Measurements from ENCODE around the gene LUC7L. TPM values are rescaled to one million over a fixed set of nuclear protein-coding genes. Genes with fewer than 3 reads are reported as not detected.
"Not testable (repeated sequence)": the region's sequence is repeated elsewhere in the genome, so short reads cannot be mapped to it uniquely, and the experiment has no call there.

LUC7L gene
- polyA plus RNA-seq, 1 donor (not counting 4 experiments of a cell fraction or from before 2014, with no cell fraction given): 31.0 TPM

GRCh38 chr16:170788-171187, 58.5 kb downstream of the LUC7L start:
- dilution Hi-C loops (cut with MboI; ENCODE audit: extremely low pct_ligation_motif_present, low sequenced_read_pairs): no loop called here

GRCh38 chr16:170088-170507, 59.2 kb downstream of the LUC7L start:
- H3K79me2 ChIP-seq (ENCODE audit: control insufficient read depth, insufficient read depth, low read length); H3K9me3 ChIP-seq (ENCODE audit: control insufficient read depth, low read depth, low read length); H3K27ac ChIP-seq (ENCODE audit: control insufficient read depth, insufficient read depth, low read length); H3K4me2 ChIP-seq (ENCODE audit: control insufficient read depth, extremely low read depth, insufficient read depth, low read depth, low read length); H3K36me3 ChIP-seq (ENCODE audit: control insufficient read depth in 2 of 2, extremely low read depth in 1 of 2, insufficient read depth in 2 of 2, low read length in 2 of 2); H3K4me1 ChIP-seq (ENCODE audit: control insufficient read depth, extremely low read depth, insufficient read depth, low read length); dilution Hi-C loops (cut with MboI; ENCODE audit: extremely low pct_ligation_motif_present, low sequenced_read_pairs); DNase-seq (ENCODE audit: low read depth, low spot score); H3K4me3 ChIP-seq (ENCODE audit: control insufficient read depth in 2 of 3, extremely low read depth in 1 of 3, insufficient read depth in 2 of 3, low read depth in 1 of 3, low read length in 3 of 3); H4K20me1 ChIP-seq (ENCODE audit: control insufficient read depth, extremely low read depth, insufficient read depth, low read length); H3K9me1 ChIP-seq (ENCODE audit: control insufficient read depth, extremely low read depth, insufficient read depth, low read length); H2AFZ ChIP-seq (ENCODE audit: control insufficient read depth, low read length); H3K9ac ChIP-seq (ENCODE audit: control insufficient read depth, extremely low read depth, insufficient read depth, low read length): not testable (repeated sequence)
- FAIRE-seq: peak; percentile 44
- H3K27me3 ChIP-seq (ENCODE audit: control insufficient read depth, extremely low read depth, insufficient read depth, low read length): peaks cover 60% of the 10 kb centered on the region

More at GRCh38 chr16:170788-171187, 58.5 kb downstream of the LUC7L start:
- Histone ChIP-seq H3K36me3 (ENCODE audit: control insufficient read depth in 2 of 2, extremely low read depth in 1 of 2, insufficient read depth in 2 of 2, low read length in 2 of 2) (no peaks in the 10 kb centered on the region), H3K9me1 (ENCODE audit: control insufficient read depth, extremely low read depth, insufficient read depth, low read length) (no peaks in the 10 kb centered on the region), H3K9ac (ENCODE audit: control insufficient read depth, extremely low read depth, insufficient read depth, low read length) (no peak overlapping the region), H3K27me3 (ENCODE audit: control insufficient read depth, extremely low read depth, insufficient read depth, low read length) (peaks cover 60% of the 10 kb centered on the region), H4K20me1 (ENCODE audit: control insufficient read depth, extremely low read depth, insufficient read depth, low read length) (peaks cover 4% of the 10 kb centered on the region), H3K4me2 (ENCODE audit: control insufficient read depth, extremely low read depth, insufficient read depth, low read depth, low read length) (no peak overlapping the region), H3K27ac (ENCODE audit: control insufficient read depth, insufficient read depth, low read length) (no peak overlapping the region), H3K79me2 (ENCODE audit: control insufficient read depth, insufficient read depth, low read length) (no peaks in the 10 kb centered on the region), H3K4me1 (ENCODE audit: control insufficient read depth, extremely low read depth, insufficient read depth, low read length) (no peaks in the 10 kb centered on the region), H2AFZ (ENCODE audit: control insufficient read depth, low read length) (no peak overlapping the region), H3K9me3 (ENCODE audit: control insufficient read depth, low read depth, low read length) (no peaks in the 10 kb centered on the region), H3K4me3 (ENCODE audit: control insufficient read depth in 2 of 3, extremely low read depth in 1 of 3, insufficient read depth in 2 of 3, low read depth in 1 of 3, low read length in 3 of 3) (no peak overlapping the region)
- TF ChIP-seq EZH2 (IDR thresholded peaks at IDR 0.05; ENCODE audit: low read length): no peak
- TF ChIP-seq, protein P1, sequence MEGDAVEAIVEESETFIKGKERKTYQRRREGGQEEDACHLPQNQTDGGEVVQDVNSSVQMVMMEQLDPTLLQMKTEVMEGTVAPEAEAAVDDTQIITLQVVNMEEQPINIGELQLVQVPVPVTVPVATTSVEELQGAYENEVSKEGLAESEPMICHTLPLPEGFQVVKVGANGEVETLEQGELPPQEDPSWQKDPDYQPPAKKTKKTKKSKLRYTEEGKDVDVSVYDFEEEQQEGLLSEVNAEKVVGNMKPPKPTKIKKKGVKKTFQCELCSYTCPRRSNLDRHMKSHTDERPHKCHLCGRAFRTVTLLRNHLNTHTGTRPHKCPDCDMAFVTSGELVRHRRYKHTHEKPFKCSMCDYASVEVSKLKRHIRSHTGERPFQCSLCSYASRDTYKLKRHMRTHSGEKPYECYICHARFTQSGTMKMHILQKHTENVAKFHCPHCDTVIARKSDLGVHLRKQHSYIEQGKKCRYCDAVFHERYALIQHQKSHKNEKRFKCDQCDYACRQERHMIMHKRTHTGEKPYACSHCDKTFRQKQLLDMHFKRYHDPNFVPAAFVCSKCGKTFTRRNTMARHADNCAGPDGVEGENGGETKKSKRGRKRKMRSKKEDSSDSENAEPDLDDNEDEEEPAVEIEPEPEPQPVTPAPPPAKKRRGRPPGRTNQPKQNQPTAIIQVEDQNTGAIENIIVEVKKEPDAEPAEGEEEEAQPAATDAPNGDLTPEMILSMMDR (optimal IDR thresholded peaks at IDR 0.05 in 1 of 3, IDR thresholded peaks at IDR 0.05 in 1 of 3, conservative IDR thresholded peaks at IDR 0.05 in 1 of 3; ENCODE audit: extremely low read depth in 1 of 3, insufficient read depth in 2 of 3, low read length in 3 of 3): no peak
- no peak for FAIRE-seq
- DNase-seq (ENCODE audit: low read depth, low spot score): no peak

- H3K36me3 ChIP-seq (ENCODE audit: control insufficient read depth in 2 of 2, extremely low read depth in 1 of 2, insufficient read depth in 2 of 2, low read length in 2 of 2): no peaks in the 10 kb centered on the region
- H3K27ac ChIP-seq (ENCODE audit: control insufficient read depth, insufficient read depth, low read length): no peak overlapping the region
- no peaks in the 10 kb centered on the region for H3K9me1 ChIP-seq (ENCODE audit: control insufficient read depth, extremely low read depth, insufficient read depth, low read length)
- DNase-seq (ENCODE audit: low read depth, low spot score) (no peak), FAIRE-seq (no peak)
- dilution Hi-C loops (cut with MboI; ENCODE audit: extremely low pct_ligation_motif_present, low sequenced_read_pairs): no loop called here
- no peak overlapping the region for H3K4me2 ChIP-seq (ENCODE audit: control insufficient read depth, extremely low read depth, insufficient read depth, low read depth, low read length)
- peaks cover 7% of the 10 kb centered on the region for H3K4me1 ChIP-seq (ENCODE audit: control insufficient read depth, extremely low read depth, insufficient read depth, low read length)
- no peaks in the 10 kb centered on the region for H3K9me3 ChIP-seq (ENCODE audit: control insufficient read depth, low read depth, low read length)
- no peak overlapping the region for H3K9ac ChIP-seq (ENCODE audit: control insufficient read depth, extremely low read depth, insufficient read depth, low read length)
- H3K79me2 ChIP-seq (ENCODE audit: control insufficient read depth, insufficient read depth, low read length): no peaks in the 10 kb centered on the region
- no peak overlapping the region for H2AFZ ChIP-seq (ENCODE audit: control insufficient read depth, low read length)
- peaks cover 4% of the 10 kb centered on the region for H4K20me1 ChIP-seq (ENCODE audit: control insufficient read depth, extremely low read depth, insufficient read depth, low read length)
- peaks cover 55% of the 10 kb centered on the region for H3K27me3 ChIP-seq (ENCODE audit: control insufficient read depth, extremely low read depth, insufficient read depth, low read length)
- TF ChIP-seq, protein P1 (optimal IDR thresholded peaks at IDR 0.05 in 1 of 3, IDR thresholded peaks at IDR 0.05 in 1 of 3, conservative IDR thresholded peaks at IDR 0.05 in 1 of 3; ENCODE audit: extremely low read depth in 1 of 3, insufficient read depth in 2 of 3, low read length in 3 of 3): no peak
- TF ChIP-seq EZH2 (IDR thresholded peaks at IDR 0.05; ENCODE audit: low read length): no peak
- no peak overlapping the region for H3K4me3 ChIP-seq (ENCODE audit: control insufficient read depth in 2 of 3, extremely low read depth in 1 of 3, insufficient read depth in 2 of 3, low read depth in 1 of 3, low read length in 3 of 3)
These were observed 60.2 kb downstream of the LUC7L start for GRCh38 chr16:169014-169413.

All from keratinocyte (primary cell).